ENCODE data around the gene NUFIP1. TPM values are rescaled to one million over a fixed set of nuclear protein-coding genes. Genes with fewer than 3 reads are reported as not detected.

NUFIP1 gene
- total RNA-seq, 6 experiments from 2014 or later: 1.1 to 2.3 (median 2.0) TPM

DNA sequence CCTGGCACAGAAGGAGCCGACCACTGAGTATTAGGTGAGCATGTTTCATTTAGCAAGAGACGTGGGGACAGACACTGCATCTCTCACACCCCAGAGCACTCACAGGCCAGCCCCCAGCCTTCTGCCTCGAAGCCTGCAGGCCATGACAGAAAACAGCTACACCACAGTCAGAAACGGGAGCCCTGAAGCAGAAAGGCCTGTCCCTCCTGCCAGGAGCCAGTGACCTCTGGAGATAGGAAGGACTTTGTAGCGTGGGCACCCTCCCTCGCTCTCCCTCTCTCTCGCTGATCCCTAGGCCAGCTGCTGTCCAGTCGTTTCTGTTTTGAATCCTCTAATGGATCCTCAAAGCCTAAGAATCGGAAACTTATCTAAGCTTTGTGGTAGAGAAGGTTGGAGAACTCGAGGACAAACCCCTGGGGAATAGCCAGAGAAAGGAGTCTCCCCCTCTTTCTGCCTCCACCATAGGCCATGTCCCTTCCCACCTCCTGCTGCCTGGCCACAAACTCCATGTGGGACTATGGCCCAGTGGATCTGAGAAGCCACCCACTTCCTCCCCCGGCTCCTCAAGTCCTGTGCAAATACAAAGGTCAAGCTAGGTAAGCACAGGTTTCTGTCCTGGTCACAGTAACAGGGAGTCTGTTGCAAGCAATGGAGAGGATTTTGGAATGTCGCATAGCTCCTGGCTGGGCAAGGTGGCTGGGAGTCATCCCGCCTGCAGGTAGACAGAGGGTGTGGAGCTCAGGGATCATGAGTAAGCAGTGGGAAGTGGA lies 95.1 kb downstream of the NUFIP1 start:
- Histone ChIP-seq H3K36me3 (no peaks in the 10 kb centered on the region), H3K4me3 (no peak overlapping the region), H3K27me3 (no peaks in the 10 kb centered on the region), H3K4me1 (no peaks in the 10 kb centered on the region), H3K9me3 (no peaks in the 10 kb centered on the region), H3K27ac (no peak overlapping the region)
- intact Hi-C loops (cut with DNase I): no loop called here
- WGBS (ENCODE audit: insufficient coverage, low coverage, low lambda C conversion rate, missing lambda C conversion rate): 100% methylated on average over 2 of the region's 13 CpGs
- ATAC-seq (peak; percentile 23 to 71 (median 32)), DNase-seq (no peak)
- TF ChIP-seq, protein P1, sequence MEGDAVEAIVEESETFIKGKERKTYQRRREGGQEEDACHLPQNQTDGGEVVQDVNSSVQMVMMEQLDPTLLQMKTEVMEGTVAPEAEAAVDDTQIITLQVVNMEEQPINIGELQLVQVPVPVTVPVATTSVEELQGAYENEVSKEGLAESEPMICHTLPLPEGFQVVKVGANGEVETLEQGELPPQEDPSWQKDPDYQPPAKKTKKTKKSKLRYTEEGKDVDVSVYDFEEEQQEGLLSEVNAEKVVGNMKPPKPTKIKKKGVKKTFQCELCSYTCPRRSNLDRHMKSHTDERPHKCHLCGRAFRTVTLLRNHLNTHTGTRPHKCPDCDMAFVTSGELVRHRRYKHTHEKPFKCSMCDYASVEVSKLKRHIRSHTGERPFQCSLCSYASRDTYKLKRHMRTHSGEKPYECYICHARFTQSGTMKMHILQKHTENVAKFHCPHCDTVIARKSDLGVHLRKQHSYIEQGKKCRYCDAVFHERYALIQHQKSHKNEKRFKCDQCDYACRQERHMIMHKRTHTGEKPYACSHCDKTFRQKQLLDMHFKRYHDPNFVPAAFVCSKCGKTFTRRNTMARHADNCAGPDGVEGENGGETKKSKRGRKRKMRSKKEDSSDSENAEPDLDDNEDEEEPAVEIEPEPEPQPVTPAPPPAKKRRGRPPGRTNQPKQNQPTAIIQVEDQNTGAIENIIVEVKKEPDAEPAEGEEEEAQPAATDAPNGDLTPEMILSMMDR (IDR thresholded peaks at IDR 0.05): no peak
- TF ChIP-seq POLR2A (IDR thresholded peaks at IDR 0.05): no peak

Small RNA genes lying within 50 kb of the gene (small RNA-seq; reads per million reads assigned to genes)
- 1.9 to 3.3 reads per million in 2 experiments for gene RN7SL49P

Other genes starting within 250 kb of the NUFIP1 start
- gene GPALPP1, start 67 bp upstream of the NUFIP1 start, total RNA-seq: 1 to 10 TPM; 6.8 to 10.0 (median 8.4) TPM
- 10 to 100 TPM in 1 of 6 experiments, 1 to 10 TPM in 5; 4.0 to 10.3 (median 6.0) TPM for gene GTF2F2, start 131.0 kb upstream of the NUFIP1 start, total RNA-seq
- gene KCTD4, start 211.6 kb upstream of the NUFIP1 start, total RNA-seq: not detected

Measured in right lobe of liver (tissue), 6 donors.